GM21381 (cell line): ENCODE data around the gene DLL4.
A peak's percentile ranks its signal among the peaks of the same experiment; 100 is the strongest.
"Not testable (repeated sequence)": the region's sequence is repeated elsewhere in the genome, so short reads cannot be mapped to it uniquely, and the experiment has no call there.

ENCODE experiments used
- ATAC-seq: cut with Tn5 transposase; IDR thresholded peaks from one replicate; pipeline ENCODE4 v1.9.1; 2021; ENCODE audit warnings: mild to moderate bottlenecking, moderate library complexity; ENCODE audit not compliant: unreplicated experiment

DLL4 gene

DNA sequence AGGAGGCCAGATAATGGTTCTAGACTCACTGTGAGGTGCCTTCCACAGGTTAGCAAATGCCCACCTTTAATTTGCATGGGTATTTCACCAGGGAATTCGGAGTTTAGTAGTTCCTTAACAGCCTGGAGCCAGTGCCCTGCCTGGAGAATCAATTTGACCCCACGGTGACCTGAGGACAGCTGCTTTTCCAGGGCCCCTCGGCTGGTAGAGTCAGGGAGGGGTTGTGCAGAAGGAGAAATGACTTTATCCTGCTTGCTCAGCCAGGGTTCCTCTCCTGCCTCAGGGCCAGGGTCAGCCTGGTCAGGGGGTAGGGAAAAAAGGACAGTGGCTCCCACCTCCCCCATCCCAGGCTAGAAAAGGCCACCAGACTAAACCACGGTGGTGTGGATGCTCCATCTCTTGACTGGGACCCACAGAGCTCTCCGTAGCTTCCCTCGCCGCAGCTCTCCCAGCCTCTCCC is 12.0 kb downstream of the DLL4 start:
- ATAC-seq: peak; percentile 9

DNA sequence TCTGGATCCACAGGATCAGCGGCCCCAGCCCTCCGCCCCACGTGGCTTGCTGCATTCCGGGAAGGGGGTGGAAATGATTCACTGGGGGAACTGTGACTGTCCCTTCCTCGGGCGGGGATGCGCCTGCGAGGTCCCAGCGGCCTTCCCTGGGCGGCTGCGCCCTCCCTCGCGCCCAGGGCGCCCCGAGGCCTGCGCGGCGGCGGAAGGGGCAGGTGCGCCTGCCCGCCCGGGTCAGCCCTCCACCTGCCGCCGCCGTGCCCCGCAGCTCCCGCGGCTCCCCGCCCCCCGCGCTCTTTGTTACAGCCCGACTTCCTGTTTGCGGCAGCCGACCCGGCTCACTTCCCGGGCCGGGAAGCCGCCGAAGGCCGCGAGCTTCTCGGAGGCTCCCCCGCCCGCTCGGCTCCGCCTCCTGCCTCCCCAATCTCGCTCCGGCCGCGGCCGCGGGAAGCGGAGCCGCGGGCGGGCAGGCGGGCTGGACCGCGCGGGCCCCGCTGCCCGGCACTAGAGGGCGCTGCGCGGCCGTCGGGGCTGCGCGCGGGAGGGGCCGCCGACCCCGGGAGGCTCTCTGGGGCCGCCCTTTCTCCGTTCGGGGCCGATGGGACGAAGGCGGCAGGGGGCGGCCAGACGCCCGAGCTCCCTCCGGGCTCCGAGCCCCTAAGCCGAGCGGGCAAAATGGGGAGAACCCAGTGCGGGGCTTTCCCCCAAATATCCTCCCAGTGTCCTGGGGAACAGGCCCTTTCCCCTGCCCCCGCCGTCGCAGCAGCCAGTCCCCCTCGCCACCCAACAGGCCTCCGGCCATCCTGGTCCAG is 12.6 kb downstream of the DLL4 start:
- ATAC-seq: peak; percentile 70

DNA sequence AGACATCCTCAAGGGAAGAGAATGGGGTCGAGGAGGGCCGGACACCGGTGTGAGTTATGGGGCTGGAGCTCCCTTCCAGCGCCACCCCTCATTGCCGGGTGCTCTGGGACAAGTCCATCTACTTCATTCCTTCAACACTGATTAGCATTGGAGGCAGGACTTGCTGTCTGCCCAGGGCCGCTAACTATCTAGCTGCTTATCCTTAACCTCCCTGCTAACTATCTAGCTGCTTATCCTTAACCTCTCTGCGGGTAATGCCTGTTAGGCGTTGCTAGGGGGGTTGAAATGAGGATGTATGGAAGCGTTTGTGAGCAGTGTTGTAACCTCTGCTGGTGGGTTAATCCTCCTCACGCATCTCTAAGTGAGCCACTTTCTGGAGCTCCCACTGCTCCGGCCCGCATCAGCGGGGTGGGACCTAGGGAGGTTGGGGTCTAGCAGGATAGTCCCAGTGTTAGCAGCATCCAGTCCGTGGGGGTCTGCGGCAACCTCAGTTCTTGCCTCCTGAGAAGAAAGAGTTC is 13.3 kb downstream of the DLL4 start:
- no peak for ATAC-seq

DNA sequence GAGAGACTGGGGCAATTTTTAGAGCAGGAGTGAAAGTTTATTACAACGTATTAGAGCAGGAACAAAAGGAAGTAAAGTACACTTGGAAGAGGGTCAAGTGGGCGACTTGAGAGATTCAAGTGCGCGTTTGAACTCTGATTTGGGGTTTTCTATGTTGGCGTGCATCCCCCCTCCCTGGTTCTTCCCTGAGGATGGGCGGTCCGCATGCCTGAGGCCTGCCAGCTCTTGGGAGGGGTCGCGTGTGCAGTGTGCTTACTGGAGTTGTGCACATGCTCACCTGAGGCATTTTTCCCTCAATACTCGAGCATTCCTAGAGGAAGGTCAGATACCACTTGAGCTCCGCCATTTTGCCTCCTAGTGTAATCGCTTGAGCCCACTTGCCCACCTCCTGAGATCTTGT is 13.7 kb downstream of the DLL4 start:
- no peak for ATAC-seq

DNA sequence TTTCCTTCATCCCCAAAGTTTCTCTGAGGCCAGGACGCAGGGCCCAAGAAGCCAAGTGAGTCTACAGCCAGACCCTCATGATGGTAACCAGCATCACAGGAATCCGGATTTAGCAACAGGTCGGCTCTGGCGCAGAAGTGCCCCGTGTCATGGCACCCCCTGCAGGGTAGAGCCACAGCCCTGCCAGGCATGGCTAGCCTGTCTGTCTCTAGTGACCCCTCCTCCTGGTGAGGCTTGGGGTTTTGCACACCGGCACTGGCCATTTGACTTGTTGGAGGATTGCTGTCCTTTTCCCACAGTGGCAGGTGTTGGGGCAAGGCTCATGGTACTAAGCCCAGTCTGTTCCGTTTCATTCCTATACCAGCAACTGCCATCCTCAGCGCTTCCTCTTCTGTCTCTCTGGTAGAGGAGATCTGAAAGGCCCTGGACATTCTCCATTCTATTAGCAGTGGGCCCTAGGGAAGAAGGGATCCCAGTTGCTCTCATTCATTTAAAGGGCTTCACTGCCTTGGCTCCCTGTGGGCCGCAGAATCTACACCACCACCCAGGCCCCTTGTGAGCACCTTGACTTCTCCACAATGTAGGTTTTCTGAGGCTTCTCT is 14.7 kb downstream of the DLL4 start:
- no peak for ATAC-seq

DNA sequence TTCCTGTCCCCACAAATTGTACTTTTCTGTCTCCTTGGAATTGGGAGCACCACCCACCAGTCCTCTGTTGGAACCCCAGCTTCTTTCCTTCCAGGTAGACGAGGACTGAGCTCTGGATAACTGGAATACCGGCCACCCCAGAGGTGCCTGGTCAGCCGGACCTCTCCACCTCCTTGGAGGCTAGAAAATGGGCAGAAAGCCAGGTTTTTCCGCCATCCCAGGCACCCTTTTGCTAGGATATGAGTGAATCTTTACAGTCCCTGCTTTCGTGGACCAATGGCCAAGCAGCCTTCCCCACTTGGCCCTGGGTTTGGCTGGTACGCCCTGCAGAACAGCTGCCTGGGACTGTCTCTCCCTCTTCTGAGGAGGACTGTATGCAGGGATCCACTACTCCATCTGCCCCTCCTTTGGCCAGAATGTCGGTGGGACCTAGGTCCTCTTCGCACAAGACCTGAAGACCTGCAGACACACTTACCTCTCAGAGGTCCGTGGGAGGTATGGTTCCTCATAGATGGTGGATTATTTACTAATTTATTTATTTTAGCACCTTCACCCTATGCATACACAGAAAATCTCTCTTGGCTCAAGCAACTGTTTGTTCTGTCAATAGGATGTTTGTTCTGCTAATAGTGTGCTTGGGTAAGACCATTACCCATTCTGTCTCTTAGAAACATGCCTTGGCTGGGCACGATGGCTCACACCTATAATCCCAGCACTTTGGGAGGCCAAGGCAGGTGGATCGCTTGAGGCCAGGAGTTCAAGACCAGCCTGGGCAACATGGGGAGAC is 15.6 kb downstream of the DLL4 start:
- ATAC-seq: no peak

DNA sequence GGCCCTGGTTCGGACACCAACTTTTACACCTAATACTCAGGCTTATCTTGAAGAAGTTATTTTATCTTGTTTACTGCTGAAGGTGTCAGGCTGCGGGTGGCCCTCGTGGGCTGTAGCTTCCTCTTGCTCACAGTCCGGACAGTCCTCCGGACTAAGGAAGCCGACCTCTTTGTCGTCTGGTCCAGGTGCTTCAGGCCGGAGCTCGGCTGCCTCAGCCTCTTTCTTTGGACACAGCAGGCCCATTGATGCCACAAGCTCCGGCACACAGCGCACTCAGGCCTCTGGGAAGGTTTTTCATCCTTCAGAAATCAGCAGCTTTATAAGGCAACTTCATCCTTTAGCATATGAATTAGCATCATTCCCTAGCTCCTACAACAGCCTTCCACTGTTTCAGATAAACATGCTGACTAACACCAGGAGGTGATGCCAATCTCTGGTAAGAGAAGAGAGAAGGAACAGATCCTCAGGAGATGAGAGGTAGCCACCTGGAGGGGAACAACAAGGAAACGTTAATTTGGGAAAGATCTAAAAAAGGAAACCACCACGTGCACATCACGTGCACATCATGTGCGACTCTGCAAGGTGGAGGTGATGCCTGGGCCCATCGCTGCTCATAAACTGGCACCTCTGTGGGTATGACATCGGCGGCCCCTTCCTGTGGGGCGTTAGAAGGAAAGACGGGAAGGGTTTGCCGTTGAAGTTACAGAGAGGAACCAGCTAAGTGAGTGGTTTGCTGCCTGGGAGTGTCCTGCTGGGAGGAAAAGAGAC is 19.8 kb downstream of the DLL4 start:
- no peak for ATAC-seq

DNA sequence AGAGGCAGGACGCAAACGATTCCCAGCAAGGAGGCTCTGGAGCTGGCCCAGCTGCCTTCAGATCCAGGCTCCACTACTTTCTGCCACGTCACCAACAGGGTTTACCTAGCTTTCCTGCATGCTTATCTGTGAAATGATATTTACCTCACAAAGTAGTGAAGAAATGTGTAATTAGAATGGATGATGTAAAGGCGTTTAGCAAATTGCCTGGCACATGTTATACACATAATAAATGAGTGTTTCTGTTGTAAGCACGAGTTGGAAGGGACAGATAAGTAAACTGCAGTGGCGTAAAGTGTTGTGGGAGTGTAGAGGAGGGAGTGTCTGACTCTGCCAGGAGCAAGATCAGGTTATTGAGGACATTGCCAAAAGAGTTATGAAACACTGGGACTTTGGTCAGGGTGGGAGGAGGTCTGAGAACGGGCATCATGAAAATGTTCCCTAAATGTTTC is 20.6 kb downstream of the DLL4 start:
- no peak for ATAC-seq

DNA sequence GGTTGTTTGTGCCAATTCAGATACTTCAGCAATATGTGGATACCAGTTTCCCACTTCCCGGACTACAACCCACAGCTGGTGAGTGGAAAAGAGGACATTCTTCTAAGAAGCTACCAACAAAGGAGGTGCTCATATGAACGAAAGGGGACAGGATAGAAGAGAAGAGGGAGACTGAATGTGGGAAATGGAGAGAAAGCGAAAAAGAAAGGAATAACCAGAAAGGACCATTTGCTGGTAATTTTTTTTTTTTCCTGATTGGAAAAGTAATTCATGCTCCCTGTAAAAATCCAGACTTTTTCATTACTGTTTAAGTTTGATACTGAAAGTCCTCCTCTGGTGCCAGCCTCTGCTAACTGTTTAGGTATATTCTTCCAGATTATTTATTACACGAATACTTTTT is 22.6 kb downstream of the DLL4 start:
- ATAC-seq: no peak

DNA sequence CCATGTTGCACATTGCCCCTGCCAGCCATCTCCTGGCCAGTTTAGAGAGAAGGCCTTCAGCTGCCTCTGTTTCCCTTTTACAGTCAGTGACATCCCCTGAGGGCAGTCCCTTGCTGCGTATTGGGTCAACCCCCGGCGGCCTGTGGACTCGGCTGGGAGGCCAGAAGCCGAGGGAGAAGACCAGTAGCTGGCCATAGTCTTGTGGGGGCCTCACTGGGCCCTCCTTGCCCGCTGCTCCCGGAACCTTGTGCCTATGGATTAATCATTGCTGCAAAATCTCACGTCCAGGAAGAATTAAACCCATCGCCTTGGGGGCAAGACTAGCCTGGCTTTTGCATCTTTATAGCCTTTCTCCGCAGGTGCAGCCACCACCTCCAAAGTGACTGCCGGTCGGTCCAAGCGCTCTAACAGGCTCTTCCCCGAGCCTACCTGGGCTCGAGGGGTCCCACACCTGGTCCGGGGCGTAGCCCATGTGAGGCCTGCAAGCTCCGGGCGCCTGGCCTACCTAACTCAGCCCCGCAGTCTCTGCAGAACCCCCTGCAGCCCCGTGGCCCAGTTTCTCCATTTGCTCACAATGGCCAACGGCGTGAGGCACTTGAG is 23.3 kb downstream of the DLL4 start:
- ATAC-seq: no peak

DNA sequence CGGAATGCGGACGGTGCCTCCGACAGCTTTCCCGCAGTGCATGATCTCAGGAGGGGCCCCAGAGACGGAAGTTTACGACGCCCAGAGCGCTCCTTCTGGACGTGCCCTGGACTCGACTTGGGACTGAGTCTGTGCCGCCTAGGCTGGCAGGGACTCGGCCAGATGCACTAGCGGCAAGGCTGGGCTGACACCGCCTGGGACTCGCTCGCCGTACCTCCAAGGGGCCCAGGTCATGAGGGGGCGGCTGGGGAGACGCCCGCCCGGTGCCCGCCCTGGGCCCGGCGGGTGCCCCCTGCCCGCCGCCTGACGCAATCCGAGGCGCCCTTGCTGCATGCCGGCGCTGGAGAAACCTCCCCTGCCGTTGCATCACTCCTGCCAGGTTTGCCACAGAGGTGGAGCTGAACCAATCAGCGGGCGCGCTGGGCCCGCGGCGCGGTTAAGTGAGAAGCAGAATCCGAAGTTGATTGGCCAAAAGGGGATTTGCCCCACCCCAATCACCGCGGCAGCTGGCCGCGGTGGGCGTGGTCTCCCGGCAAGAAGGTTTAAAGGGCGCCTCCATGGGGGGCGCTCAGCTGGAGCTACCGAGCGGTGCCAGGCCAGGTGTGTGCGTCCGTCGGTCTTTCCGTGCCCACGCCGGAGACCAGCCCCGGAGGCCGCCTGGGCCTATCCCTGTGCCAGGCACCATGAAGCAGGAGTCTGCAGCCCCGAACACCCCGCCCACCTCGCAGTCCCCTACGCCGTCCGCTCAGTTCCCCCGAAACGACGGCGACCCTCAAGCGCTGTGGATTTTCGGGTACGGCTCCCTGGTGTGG is 24.0 kb downstream of the DLL4 start, which contains the start of gene CHAC1:
Gene CHAC1, plus strand, starts transcription at position 571 of the 812 bp plus-strand sequence. Its CDS starts 113 bp downstream, at position 684.
- peak; percentile 86 for ATAC-seq

DNA sequence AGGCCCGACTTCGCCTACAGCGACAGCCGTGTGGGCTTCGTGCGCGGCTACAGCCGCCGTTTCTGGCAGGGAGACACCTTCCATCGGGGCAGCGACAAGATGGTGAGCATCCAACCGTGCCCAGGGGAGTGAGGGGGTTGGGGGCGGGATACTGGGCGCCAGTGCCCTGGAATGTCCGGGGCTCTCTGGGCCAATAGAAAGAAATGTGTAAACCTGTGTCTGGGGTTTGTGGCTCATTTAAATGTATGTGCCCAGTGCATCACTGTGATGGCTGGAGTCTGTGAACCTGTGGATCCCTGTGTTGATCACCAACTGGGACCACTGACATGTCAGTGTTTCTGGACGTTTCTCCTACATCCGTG is 24.6 kb downstream of the DLL4 start:
- no peak for ATAC-seq

DNA sequence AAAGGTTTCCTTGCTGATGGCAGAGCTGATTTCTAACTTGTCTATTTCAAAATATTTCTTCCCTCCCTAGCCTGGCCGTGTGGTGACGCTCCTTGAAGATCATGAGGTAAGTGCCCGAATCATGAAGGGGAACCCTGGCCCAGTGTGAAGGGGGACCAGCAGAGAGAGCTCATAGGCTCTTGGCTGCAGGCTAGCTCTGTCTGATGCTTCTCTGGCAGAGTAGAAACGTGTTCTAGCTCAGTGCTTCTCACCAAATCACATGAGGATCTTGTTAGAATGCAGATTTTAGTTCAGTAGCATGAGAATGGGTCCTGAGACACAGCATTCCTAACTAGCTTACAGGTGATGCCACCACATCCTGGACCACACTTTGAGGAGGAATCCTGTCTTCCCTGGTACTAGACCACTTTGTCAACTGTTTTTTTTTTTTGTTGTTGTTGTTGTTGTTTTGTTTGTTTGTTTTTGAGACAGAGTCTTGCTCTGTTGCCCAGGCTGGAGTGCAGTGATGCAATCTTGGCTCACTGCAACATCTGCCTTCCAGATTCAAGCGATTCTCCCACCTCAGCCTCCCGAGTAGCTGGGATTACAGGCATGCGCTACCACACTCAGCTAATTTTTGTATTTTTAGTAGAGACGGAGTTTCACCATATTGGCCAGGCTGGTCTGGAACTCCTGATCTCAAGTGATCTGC is 25.2 kb downstream of the DLL4 start:
- ATAC-seq: not testable (repeated sequence)

DNA sequence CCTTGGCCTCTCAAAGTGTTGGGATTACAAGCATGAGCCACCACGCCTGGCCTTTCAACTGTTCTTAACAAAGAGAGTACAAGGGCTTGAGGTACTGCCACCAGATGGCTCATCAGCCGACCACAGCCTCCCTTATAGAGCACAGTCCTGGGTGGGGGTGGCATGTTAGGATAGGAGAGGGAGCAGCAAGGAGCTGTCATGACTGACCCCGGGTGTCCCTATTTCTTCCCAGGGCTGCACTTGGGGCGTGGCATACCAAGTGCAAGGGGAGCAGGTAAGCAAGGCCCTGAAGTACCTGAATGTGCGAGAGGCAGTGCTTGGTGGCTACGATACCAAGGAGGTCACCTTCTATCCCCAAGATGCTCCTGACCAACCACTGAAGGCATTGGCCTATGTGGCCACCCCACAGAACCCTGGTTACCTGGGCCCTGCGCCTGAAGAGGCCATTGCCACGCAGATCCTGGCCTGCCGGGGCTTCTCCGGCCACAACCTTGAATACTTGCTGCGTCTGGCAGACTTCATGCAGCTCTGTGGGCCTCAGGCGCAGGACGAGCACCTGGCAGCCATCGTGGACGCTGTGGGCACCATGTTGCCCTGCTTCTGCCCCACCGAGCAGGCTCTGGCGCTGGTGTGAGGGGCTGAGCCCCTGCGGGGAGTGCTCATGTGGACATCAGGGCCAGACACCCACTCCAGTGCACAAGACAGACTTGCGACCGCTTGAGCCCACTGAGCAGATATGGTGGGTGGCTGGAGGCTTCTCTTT is 26.2 kb downstream of the DLL4 start:
- ATAC-seq: no peak

DNA sequence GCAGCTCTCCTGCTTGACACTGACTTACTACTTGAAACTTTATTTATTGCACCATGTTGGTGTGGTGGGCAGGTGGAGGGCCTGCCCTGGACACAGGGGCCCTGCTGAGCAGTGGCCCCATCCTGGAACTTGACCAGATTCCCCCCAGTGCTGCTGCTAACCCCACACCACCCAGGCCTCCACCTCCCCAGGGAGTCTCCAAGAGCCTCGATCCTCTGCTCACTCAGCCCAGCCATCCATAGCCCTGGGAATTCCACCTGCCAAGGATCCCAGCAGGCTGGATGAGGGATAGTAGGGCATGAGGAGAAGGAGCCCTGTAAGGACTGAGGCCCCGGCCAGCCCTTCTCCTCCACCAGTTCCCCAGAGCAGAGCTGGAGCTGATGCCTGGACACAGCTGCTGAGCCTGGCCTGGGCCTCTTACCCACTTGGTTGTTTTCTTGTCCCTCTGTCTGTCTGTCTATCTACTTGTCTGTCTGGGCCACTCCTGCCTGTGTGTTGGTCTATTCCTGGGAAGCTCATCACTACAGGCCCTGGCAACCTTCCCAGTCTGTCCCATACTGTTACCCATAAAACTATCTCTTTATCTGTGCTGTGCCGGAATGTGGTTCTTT is 26.9 kb downstream of the DLL4 start:
- no peak for ATAC-seq

DNA sequence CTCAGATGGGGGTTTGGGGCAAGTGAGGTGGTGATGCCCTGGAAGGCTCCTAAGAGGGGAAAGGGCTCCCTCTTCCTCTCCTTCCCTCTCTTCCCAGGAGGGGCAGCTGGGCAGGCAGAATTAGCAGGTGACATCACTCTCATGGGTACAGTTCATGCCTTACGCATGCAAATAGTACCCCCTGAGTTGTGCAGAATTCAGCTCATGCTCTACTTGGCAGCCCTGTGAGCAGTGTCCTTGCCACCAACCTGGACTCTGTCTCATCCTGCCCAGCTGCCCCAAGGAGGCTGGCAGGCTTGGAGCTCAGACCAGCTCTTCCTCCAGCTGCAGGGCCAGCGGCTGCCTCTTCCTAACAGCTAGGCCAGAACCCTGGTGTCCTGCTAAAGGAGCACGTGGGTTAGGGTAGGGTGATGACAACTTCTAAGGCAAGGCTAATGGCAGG is 27.4 kb downstream of the DLL4 start:
- ATAC-seq: no peak

DNA sequence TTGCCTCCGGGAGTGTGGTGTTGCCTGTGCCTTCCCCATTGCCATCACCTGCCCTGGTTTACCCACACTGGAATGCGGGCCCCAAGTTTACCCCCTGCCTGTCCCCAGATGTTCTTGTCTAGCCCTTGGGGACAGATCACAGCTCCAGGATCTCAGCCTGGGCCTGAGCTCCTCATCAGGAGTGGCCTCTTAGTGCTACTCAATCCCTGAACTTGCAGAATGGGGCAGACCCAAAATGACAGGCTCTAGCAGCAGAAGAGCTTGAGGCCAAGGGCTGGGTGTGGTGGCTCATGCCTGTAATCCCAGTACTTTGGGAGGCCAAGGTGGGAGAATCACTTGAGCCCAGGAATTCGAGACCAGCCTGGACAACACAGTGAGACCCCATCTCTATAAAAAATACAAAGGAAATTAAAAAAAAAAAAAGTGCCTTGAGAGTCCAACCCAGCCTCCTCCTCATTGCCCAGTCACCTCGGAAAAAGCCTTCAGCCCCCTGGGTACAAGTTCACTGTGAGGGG is 28.0 kb downstream of the DLL4 start:
- no peak for ATAC-seq
